ENCODE data around the gene TTC31. TPM values are rescaled to one million over a fixed set of nuclear protein-coding genes. Genes with fewer than 3 reads are reported as not detected.
A peak's percentile ranks its signal among the peaks of the same experiment; 100 is the strongest.

TTC31 gene
- total and polyA plus RNA-seq, 2 experiments from 2014 or later = 15.9 to 20.4 TPM

DNA sequence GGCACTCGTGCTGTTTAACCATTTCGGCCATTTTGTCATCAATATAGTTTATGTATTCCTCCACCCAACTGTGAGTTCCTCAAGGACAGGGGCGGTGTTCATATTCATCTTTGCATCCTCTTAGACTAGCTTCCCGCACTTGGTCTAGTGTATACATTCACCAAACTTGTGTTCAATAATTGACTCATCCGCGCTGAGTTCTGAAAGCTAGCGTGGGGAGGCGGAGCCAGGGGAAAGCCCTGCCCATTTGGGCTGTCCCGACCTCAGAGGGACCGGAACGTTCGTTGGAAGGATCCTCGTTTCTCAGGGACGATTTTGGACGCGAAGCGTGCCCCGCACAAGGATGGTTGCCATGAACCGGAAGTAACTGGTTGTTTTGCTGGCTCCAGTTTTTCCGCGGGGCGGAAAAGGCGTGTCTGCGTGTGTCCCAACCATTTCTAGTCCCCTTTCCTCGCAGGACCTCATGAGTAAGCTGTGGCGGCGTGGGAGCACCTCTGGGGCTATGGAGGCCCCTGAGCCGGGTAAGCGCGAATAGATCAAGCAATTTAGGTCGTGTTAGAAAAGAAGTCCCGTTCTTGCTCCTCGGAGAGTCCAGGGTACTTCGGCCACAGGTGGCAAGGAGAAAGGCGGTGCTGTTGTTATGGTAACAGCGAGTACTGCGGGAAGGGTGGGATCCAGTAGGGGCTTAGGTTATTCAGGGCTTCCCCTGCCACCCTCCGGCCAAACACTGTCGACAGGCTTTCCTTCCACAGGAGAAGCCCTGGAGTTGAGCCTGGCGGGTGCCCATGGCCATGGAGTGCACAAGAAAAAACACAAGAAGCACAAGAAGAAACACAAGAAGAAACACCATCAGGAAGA, 28.0 kb upstream of the TTC31 start, which contains the start of gene INO80B:
INO80B (plus strand) TSS at position 434 of the 858 bp plus-strand sequence; CDS start at position 464, 30 bp downstream.
- Histone ChIP-seq H3K4me3 (peak within 1 kb of the TSS; percentile 90), H3K27me3 (replicated peaks; ENCODE audit: insufficient read depth) (no peaks in the 10 kb centered on the region), H3K79me2 (ENCODE audit: insufficient read depth) (peaks cover 30% of the 10 kb centered on the region), H3K9ac (peak within 1 kb of the TSS; percentile 81), H3K9me3 (ENCODE audit: low read depth) (no peaks in the 10 kb centered on the region), H3K4me2 (ENCODE audit: unreplicated experiment) (peak within 1 kb of the TSS; percentile 80), H3K9me2 (ENCODE audit: insufficient read depth) (no peaks in the 10 kb centered on the region), H3K27ac (peak within 1 kb of the TSS; percentile 24), H4K20me1 (ENCODE audit: insufficient read depth) (no peaks in the 10 kb centered on the region), H2AFZ (peak within 1 kb of the TSS; percentile 90), H3K4me1 (ENCODE audit: insufficient read depth) (peaks cover 9% of the 10 kb centered on the region), H3F3A (ENCODE audit: insufficient read depth) (peaks cover 7% of the 10 kb centered on the region; the same call in 1 of the 2 replicates), H3K36me3 (ENCODE audit: low read depth) (no peaks in the 10 kb centered on the region)
- WGBS, 2 experiments (ENCODE audit: low coverage in 1 of 2, low lambda C conversion rate in 2 of 2, missing lambda C conversion rate in 2 of 2) = 2% methylated on average over 40 of the region's 40 CpGs
- in situ Hi-C loops (cut with MboI) = no loop called here
- TF ChIP-seq EZH2 (IDR thresholded peaks at IDR 0.05; ENCODE audit: insufficient read depth, poor library complexity, severe bottlenecking) (no peak), EZH2phosphoT487 (IDR thresholded peaks at IDR 0.05; ENCODE audit: insufficient read depth, low read depth) (no peak)
- peak; percentile 99 for DNase-seq

DNA sequence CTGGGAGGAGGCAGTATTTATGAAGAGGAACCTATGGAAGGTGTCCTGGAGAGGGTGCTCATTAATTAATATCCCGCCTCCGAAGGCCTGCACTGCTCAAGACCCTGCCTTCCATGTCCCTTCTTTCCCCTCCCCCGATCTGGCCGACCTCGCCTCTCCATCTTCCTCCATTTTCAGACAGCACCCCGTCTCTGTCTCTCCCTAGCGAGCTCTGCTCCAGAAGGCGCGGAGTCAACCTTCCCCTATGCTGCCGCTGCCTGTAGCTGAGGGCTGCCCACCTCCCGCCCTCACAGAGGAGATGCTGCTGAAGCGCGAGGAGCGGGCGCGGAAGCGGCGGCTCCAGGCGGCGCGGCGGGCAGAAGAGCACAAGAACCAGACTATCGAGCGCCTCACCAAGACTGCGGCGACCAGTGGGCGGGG, 25.7 kb upstream of the TTC31 start:
- Histone ChIP-seq H3K4me1 (ENCODE audit: insufficient read depth) (peaks cover 9% of the 10 kb centered on the region), H2AFZ (peak overlapping the region; percentile 91; the same call in 1 of the 2 replicates), H3K36me3 (ENCODE audit: low read depth) (no peaks in the 10 kb centered on the region; the same call in 1 of the 2 replicates), H3F3A (ENCODE audit: insufficient read depth) (peaks cover 7% of the 10 kb centered on the region; the same call in 1 of the 2 replicates), H3K27me3 (replicated peaks; ENCODE audit: insufficient read depth) (no peaks in the 10 kb centered on the region), H3K9ac (peak overlapping the region; percentile 80), H4K20me1 (ENCODE audit: insufficient read depth) (no peaks in the 10 kb centered on the region), H3K27ac (peak overlapping the region; percentile 73), H3K4me2 (ENCODE audit: unreplicated experiment) (peak overlapping the region; percentile 95), H3K9me2 (ENCODE audit: insufficient read depth) (no peaks in the 10 kb centered on the region), H3K79me2 (ENCODE audit: insufficient read depth) (peaks cover 30% of the 10 kb centered on the region), H3K4me3 (peak overlapping the region; percentile 84), H3K9me3 (ENCODE audit: low read depth) (no peaks in the 10 kb centered on the region)
- in situ Hi-C loops (cut with MboI) = no loop called here
- 1 to 2% methylated on average over 26 to 27 of the region's 27 CpGs for WGBS, 2 experiments (ENCODE audit: low coverage in 1 of 2, low lambda C conversion rate in 2 of 2, missing lambda C conversion rate in 2 of 2)
- TF ChIP-seq EZH2phosphoT487 (IDR thresholded peaks at IDR 0.05; ENCODE audit: insufficient read depth, low read depth) (no peak), EZH2 (IDR thresholded peaks at IDR 0.05; ENCODE audit: insufficient read depth, poor library complexity, severe bottlenecking) (no peak)
- DNase-seq = no peak

DNA sequence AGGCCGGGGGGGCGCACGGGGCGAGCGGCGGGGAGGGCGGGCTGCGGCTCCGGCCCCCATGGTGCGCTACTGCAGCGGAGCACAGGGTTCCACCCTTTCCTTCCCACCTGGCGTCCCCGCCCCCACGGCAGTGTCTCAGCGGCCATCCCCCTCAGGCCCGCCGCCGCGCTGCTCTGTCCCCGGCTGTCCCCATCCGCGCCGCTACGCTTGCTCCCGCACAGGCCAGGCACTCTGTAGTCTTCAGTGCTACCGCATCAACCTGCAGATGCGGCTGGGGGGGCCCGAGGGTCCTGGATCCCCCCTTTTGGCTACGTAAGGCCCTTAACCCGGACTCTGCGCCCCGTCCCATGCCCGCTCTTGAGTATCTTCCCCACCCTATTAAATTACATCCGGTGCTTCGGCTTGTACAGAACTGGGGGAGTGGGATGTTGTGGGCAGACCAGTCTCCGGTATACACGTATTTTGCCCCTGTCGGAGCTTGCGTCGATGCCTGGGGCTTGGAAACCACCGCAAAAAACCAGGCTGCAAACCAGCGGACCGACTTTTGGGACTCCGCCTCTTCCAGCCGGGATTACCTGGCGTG, 25.2 kb upstream of the TTC31 start:
- no peaks in the 10 kb centered on the region for H4K20me1 ChIP-seq (ENCODE audit: insufficient read depth)
- 2 to 3% methylated on average over 31 to 37 of the region's 46 CpGs for WGBS, 2 experiments (ENCODE audit: low coverage in 1 of 2, low lambda C conversion rate in 2 of 2, missing lambda C conversion rate in 2 of 2)
- TF ChIP-seq EZH2phosphoT487 (IDR thresholded peaks at IDR 0.05; ENCODE audit: insufficient read depth, low read depth) (no peak), EZH2 (IDR thresholded peaks at IDR 0.05; ENCODE audit: insufficient read depth, poor library complexity, severe bottlenecking) (no peak)
- H3K4me1 ChIP-seq (ENCODE audit: insufficient read depth) = peaks cover 9% of the 10 kb centered on the region
- no peaks in the 10 kb centered on the region; the same call in 1 of the 2 replicates for H3K36me3 ChIP-seq (ENCODE audit: low read depth)
- peak overlapping the region; percentile 95 for H3K4me2 ChIP-seq (ENCODE audit: unreplicated experiment)
- H3K27ac ChIP-seq = peak overlapping the region; percentile 73
- no peaks in the 10 kb centered on the region for H3K9me3 ChIP-seq (ENCODE audit: low read depth)
- H3F3A ChIP-seq (ENCODE audit: insufficient read depth) = peaks cover 7% of the 10 kb centered on the region
- DNase-seq = peak; percentile 77
- H3K4me3 ChIP-seq = peak overlapping the region; percentile 84
- no peaks in the 10 kb centered on the region for H3K27me3 ChIP-seq (replicated peaks; ENCODE audit: insufficient read depth)
- H2AFZ ChIP-seq = peak overlapping the region; percentile 91
- no peaks in the 10 kb centered on the region for H3K9me2 ChIP-seq (ENCODE audit: insufficient read depth)
- in situ Hi-C loops (cut with MboI) = no loop called here
- peak overlapping the region; percentile 80 for H3K9ac ChIP-seq
- H3K79me2 ChIP-seq (ENCODE audit: insufficient read depth) = peaks cover 33% of the 10 kb centered on the region

- H3K79me2 ChIP-seq (ENCODE audit: insufficient read depth) = peaks cover 40% of the 10 kb centered on the region
- H3K9me3 ChIP-seq (ENCODE audit: low read depth) = no peaks in the 10 kb centered on the region
- H3K36me3 ChIP-seq (ENCODE audit: low read depth) = no peaks in the 10 kb centered on the region; the same call in 1 of the 2 replicates
- peak within 1 kb of the TSS; percentile 84 for H3K9ac ChIP-seq
- H4K20me1 ChIP-seq (ENCODE audit: insufficient read depth) = no peaks in the 10 kb centered on the region
- H3K27me3 ChIP-seq (replicated peaks; ENCODE audit: insufficient read depth) = no peaks in the 10 kb centered on the region
- in situ Hi-C loops (cut with MboI) = no loop called here
- no peak for TF ChIP-seq EZH2phosphoT487 (IDR thresholded peaks at IDR 0.05; ENCODE audit: insufficient read depth, low read depth)
- TF ChIP-seq EZH2 (IDR thresholded peaks at IDR 0.05; ENCODE audit: insufficient read depth, poor library complexity, severe bottlenecking) = no peak
- H3K4me2 ChIP-seq (ENCODE audit: unreplicated experiment) = peak within 1 kb of the TSS; percentile 95
- peak within 1 kb of the TSS; percentile 91 for H2AFZ ChIP-seq
- 0 to 1% methylated on average over 36 to 38 of the region's 38 CpGs for WGBS, 2 experiments (ENCODE audit: low coverage in 1 of 2, low lambda C conversion rate in 2 of 2, missing lambda C conversion rate in 2 of 2)
- peak within 1 kb of the TSS; percentile 73 for H3K27ac ChIP-seq
- peaks cover 9% of the 10 kb centered on the region for H3K4me1 ChIP-seq (ENCODE audit: insufficient read depth)
- peak; percentile 99 for DNase-seq
- H3K9me2 ChIP-seq (ENCODE audit: insufficient read depth) = no peaks in the 10 kb centered on the region
- H3F3A ChIP-seq (ENCODE audit: insufficient read depth) = peaks cover 7% of the 10 kb centered on the region
- peak within 1 kb of the TSS; percentile 87 for H3K4me3 ChIP-seq
These were observed 24.5 kb upstream of the TTC31 start, which contains the start of gene WBP1 for GRCh38 chr2:74458132-74458937. Gene WBP1, plus strand, starts transcription at chr2:74458438. Its CDS starts 165 bp downstream, at chr2:74458603.

All from GM23248 (cell line).